Non-pigmented ciliary epithelial cell (primary cell): ENCODE results near the gene BRD3.
"Not testable (repeated sequence)": the region's sequence is repeated elsewhere in the genome, so short reads cannot be mapped to it uniquely, and the experiment has no call there.

Experiments used
- DNase-seq: peaks from one replicate; pipeline ENCODE4 v3.0.0-alpha.2; 2010; ENCODE audit warnings: low read depth

The BRD3 gene

DNA sequence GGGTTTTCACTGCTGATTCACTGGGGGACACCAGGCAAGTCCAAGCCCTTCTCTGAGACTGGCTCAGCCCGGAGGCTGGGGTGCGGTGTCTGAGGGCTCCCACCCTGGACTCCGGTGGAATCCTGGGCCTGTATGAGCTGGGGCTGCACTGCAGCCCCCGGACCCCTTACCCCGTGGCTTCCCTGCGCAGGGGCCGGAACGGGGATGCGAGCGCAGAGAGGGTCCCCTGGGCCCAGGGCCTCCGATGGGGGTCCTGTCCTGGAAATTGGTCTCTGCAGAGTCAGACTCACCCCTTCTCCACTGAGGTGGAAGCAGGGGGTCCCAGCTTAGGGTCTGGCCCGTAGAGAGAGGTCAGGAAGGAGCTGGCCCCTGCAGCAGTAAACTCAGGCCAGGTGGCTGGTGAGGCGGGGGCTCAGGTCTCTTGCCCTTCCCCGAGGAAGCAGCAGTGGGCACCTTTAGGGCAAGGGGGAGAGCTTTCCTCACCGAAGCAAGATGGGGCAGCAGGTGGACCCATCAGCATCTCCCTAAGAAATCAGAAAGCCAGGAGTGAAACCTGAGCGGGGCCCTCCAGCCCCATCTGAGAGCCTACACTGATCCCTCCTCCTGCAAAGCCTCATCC is 74.1 kb downstream of the BRD3 start:
- no peak for DNase-seq

DNA sequence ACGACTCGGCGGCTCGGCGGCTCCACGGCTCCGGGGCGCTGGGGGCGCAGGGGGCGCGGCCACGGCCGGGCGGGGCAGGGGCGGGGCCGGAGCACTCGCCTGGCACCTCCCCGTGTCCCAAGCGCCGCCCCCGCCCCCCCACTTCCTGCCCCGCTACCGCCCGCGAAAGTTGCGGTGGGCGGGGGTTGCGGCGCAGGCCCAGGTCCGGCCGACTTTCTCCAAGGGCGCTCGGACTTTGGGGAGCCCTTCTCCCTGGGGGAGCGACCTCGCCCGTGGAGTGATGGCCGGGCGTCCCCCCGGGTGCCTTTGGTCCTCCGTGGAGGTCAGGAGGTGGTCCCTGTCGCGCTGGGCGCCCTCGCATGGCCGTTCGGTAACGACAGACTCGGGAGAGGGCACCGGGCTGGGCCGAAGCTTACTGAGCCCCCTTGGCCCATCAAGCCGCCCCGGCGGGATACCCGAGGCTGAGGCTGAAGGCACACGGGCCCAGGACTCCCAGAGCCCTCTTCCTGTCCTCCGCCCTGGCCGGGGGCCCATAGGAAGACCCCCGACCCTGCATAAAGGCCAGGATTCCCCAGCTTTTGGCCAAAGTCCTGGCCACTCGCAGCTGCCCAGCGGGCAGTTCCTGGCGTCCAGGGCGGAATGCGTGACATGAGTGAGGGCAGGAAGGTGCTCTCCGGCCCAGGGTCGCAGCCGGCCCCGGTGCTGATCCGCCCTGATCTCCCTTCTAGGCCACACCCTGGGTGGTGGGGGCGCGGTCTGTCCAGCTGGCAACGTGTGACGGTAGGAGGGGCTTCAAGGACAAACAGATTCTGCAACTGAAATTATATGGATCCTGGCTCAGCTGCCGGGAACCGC is 74.8 kb downstream of the BRD3 start:
- peak; percentile 63 for DNase-seq

DNA sequence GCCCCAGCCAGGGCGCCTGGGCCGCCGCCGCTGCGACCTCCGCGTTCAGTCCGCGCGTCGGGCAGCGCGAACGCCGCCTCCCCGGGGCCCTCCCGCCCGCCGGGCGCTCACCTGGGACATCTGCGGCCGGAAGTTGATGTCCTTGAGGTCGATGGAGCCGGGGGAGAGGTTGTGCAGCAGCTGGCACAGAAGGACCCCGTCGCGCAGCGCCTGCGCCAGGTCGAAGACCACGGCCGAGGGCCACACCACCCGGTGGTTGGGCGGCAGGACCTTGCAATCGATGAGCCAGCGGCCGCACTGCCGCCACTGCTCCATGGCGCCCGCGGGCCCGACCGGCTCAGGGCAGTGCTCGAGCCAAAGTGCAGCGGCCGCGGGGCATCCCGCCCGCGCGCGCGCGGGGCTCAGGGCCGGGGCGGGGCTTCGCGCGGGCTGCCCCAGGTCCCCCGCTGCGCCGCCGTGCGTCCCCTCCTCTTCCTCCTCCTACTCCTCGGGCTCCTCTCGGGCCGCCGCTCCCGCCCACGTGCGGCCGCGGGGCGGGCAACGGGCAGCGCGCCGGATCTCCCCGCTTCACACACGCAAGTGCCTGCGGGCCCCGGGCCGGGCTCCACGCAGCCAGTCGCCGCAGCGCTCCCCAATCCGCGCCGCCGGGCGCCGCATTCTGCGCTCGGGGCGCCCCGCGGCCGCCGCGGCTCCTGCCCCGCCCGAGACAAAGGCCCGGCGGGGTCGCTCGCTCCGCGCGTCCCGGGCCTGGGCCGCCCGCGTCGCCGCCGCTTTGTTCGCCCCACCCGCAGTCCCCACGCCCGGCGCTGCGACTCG is 75.7 kb downstream of the BRD3 start, which contains the start of gene VAV2:
Gene VAV2, minus strand, starts transcription at position 361 of the 816 bp plus-strand sequence. Its CDS starts 46 bp downstream, at position 315.
- no peak for DNase-seq

DNA sequence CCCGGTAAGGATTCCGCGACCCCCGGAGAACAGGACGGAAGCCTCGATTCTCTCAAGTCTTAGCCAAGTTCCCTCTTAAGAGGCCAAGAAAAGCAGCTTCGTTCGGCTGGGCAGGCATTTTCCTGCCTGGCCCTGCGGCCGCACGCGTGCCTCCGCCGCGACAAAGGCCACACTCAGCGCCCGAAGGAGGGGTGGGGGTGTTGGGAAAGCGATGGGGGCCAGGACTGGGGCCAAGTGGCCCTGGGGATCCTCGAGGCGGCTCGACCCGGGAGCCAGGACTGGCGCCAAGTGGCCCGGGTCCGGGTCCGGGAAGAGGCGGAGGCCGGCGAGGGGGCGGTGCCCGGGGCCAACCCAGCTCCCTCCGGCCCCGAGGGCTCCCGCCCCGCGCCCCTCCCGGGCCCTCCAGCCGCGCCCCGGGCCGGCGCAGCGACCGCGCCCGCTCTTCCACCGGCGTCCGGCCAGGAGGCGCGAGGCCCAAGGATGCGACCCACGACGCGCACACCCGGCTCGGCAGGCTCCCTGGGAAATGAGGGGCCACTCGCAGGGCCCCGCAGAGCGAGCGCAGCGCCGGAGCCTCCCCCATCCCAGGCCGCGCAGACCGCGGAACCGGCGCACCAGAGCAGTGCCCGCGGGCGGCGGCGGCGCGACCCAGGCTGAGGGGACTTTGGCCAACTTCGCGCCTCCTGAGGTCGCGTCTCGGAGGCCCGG is 76.5 kb downstream of the BRD3 start:
- no peak for DNase-seq

DNA sequence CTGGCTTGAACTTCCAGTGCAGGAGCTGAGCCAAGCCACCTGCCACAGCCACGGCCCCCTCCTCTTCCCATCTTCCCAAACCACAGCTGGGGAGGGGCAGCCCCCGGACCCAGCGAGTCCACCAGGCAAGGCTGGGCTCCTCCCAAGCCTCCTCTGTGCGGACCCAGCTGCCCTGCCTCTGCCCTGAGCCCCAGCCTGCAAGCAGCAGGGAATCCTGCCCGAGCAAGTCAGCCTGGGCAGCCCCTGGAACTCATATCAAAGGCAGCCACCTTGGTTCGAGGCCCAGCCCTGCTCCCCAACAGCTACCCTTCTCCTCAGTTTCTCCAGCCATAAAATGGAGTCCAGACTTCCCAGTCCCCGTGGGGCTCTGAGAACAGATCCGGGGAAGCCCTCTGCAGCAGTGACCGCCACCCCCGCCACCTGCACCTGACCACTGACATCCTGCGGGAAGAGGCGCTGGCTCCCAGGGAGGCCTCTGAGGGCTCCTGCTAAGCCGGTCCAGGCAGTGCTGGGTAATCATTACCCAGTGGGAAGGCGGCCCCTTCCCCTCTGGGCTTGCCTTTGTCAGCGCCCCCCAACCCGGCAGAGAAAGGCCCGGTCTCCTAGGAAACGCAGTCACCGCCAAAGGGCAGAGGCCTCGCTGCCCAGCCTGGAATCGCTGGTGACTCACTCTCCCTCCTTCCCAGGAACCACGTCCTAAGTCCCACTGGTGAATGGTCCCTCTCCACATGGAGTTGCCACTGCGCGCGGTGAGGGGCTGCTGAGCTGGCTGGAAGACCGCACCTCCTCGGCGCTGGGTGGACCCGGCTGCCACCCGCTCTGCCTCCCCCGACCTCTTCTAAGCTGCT is 77.2 kb downstream of the BRD3 start:
- no peak for DNase-seq

DNA sequence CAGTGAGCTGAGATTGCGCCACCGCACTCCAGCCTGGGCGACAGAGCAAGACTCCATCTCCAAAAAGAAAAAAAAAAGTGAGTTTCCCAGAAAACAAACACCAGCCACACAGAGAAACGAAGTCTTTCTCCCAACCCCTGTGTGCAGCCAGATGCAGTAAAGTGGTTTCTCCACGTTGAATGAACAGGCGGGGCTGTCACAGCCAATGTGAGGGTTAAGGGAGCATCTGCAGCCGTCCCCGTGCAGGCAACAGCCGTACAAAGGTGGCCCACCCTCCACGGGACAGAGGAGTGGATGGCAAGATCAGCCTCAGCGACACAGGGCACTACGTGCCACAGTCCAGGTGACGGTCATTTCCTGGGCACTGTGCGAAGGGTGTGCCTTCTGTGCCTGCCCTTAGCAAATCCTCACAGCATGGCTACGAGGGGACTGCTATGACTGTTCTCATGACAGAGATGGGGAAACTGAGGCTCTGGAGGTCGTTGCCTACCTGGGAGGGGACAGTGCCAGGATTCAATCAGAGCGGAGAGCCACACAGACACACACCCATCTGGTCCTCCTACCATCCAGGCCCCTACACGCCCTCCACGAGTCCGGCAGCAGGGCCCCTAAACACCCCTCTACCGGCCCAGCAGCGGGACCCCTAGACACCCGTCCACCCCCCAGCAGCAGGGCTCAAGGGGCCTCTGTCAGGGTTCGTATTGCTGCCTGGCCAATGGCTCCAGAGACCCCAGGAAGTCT is 78.0 kb downstream of the BRD3 start:
- DNase-seq: no peak

DNA sequence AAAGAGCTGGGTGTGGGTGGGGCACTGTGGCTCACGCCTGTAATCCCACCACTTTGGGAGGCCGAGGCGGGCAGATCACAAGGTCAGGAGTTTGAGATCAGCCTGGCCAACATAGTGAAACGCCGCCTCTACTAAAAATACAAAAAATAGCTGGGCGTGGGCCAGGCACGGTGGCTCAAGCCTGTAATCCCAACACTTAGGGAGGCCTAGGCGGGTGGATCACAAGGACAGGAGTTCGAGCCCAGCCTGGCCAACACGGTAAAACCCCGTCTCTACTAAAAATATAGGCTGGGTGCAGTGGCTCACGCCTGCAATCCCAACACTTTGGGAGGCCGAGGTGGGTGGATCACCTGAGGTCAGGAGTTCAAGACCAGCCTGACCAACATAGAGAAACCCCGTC is 79.1 kb downstream of the BRD3 start:
- DNase-seq: not testable (repeated sequence)

DNA sequence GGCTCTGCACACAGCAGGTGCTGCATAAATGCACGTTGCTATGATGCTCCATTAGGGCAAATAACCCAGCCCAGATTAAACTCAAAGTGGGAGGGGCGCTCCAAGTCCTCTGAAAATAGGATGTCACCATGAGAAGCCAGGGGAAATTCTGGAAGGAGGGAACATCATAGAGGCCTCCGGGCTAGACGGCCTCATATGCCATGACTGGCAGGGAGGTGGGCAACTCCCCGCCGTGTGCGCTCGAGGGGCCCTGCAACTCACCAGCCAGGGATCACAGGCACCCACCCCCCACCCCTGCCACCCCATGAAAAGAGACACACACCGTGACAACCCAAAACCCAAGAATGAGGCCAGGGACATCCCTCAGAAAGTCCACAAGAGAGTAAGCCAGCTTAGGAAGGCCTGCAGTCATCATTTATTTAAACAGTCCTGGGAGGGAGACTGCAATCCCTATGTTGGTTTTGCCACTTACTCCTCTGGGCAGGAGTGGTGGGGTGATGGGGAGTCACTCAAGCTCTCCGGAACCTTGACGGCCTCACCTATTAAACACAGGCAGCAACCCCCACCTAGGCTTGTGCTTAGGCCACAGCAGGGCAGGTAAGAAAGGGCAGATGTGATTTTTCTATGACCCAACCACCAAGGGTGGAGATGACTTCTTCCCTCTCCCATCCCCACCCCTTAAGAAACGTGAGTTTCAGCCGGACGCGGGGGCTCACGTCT is 79.7 kb downstream of the BRD3 start:
- DNase-seq: no peak

DNA sequence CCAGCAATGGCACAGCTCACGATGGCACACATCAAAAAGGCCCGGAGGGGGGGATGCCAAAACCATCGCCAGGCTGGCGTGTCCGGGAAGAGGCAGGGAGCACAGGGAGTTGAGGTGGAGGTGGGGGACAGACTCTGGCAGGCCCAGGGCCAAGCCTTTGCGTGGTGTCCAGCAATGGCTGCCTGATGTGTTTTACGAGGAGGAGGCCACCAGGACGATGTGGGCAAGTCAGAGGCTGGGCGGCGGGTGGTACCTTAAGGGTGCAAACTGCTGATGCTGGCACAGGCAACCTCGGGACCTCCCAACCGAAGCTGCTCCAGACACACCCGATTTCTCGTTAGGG is 80.4 kb downstream of the BRD3 start:
- no peak for DNase-seq

DNA sequence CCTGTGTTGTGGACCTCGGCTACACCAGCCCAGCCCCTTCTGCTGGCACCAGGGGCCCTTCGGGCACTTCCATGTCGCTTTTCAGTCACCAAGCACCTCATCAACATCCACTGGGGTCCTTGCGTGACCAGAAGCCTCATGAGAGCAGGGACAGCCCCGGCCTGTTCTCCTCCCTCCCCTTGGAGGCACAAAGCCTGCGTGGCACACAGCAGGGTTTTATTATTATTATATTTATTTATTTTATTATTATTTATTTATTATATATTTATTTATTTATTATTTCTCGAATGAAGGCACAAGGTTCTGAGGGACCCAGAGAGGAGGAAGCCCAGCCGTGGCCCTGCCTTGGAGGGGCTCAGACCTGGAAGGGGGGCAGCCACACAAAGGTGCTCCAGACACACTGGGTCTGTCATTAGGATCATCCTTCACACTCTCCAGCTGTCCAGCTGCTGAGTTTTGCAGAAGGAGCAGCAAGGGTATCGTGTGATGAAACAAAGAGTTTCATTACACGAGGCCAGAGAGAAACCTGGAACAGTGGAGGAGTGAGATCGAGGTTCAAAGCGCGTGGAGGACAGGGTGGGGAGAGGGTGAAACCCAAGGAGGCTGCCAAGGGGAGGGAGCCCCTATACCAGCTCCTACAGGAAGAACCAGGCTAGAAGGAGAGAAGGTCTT is 80.9 kb downstream of the BRD3 start:
- DNase-seq: no peak

DNA sequence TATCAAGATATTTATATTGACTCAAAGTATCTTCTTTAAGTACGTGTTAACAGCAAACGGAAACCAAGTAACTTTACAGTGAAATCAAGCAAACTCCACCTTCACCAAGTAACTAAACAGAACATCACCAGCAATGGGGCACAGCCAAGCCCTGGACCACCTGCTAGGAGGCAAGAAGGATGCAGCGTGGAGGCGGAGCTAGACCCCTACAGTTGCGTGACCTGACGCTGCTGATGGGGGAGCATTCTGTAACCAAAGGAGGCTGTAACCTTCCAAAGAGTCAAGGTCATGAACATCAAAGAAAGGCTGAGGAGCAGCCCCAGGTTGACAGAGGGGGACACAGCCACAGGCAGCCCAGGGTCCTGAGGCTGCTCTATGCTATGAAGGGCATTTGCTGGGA is 81.8 kb downstream of the BRD3 start:
- DNase-seq: no peak

DNA sequence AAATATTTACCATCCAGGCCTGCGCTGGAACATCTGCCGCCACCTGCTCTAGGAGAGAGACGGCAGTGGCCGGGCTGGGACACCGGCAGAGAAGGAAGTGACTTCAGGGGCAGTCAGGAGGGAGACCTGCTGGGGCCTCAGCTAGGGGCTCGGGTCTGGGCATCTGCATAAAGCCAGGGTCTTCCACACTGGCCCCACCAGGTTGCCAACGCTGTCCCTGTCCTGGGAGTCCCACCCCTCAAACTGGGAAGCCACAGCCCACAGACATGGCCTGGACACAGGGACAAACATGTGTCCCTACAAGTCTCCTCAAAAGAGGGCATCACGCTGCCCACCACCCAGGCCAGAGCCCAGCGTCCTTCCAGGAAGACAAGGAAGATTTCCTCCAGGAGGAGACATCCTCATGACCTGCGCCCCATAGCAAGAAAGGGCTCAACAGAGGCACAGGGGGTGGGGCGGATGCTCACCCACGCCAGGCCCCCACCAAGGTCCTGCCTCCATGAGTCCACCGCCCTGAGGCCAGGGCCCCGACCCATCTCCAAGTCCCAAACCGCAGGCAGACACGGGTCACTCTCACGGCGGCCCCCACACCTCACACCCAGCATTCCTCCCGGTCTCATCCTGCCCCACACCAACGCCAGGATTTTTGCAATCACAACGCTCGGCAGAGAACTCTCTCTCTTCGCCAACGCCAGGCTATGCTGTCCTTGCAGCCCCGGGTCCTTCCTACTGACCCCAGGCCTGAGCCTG is 84.7 kb downstream of the BRD3 start:
- no peak for DNase-seq

DNA sequence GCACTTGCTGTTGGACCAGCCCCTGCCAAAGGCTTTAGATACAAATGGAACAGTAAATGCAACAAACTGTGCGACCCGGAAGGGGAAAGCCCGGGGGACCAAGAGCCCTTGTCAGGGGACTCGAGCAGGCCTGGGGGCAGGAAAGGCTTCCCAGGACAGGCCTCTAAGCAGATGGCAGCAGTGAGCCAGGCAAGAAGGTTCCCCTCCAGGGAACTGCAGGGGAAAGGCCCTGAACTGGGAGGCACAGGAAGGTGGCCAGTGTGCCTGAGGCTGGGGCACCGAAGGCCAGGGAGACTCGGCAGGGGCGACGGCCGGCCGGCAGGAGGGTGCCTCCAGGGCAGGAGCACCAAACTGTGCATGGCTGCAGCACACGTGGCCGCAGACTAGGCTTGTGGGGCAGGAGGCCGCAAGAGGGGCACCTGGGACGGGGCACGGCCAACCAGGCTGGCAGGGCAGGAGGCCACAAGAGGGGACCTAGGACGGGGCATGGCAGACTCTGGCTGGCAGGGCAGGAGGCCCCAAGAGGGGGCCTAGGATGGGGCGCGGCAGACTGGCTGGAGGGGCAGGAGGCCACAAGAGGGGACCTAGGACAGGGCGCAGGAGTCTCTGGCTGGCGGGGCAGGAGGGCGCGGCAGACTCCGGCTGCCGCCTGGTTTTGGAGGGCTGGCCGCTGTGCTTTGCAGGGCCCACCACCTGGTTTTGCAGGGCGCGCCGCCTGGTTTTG is 85.7 kb downstream of the BRD3 start:
- DNase-seq: no peak

DNA sequence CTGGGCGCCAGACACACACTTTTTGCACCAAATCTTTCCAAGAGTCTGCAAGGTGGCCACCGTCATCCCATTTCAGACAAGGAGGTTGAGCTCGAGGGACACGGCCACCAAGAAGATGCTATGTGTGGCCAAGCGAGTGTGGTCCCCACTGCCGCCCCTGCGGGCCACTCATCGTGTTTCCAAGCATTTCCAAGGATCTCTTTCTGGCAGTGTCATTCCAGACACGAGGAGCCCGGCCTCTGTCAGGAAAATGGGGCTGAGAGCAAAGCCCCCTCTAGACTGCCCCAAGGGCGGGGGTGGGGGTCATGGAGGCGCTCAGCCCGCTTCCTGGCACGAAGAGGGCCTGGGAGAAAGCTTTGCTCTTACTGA is 86.3 kb downstream of the BRD3 start:
- no peak for DNase-seq

DNA sequence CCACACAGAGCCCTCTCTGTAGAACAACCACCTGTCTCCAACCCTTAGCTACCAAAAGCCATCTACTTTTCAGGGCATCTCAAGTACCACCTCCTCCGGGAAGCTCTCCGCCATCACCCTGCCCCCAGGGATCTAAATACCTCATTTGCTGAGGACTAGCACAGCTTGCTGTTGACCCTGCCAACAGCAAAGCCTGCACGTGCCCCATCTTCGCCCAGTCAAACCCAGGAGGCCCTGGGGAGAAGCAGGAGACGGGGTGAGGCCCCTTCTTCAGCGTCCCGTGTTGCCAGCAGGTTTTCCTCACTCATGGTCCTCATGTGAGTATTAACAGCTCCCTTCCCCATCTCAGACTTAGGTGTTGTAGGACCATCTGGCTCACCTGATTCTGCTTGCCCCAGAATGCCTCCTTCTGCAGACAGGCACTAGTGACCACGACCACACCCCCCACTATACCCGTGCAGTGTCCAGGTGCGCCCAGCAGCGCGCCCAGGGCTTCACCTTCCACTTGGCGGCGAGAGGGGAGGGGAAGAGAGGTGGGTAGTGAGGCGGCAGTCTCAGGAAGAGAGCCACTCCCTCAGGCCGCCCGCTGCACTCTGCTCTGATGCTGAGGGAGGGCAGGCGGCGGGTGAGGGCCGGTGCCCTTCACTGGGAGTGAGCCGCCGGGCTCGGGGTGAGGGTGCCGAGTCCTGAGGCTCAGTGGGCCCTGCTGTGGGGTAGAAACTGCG is 86.8 kb downstream of the BRD3 start:
- DNase-seq: no peak
